ENCODE data around the gene SPSB3. TPM values are rescaled to one million over a fixed set of nuclear protein-coding genes. Genes with fewer than 3 reads are reported as not detected.

The SPSB3 gene
- total RNA-seq, 2 experiments from 2014 or later = 21.4 to 22.1 TPM

- ChIA-PET POLR2A (interaction anchor here (0.7 kb wide), 1 partner anchor 9 kb away, joined by 5 read pairs; the partner anchor contains the start of genes NUBP2 and SPSB3), CTCF (interaction anchor here (0.9 kb wide), 1 partner anchor 10 kb away, joined by 3 read pairs; no protein-coding TSS in a partner anchor)
These were observed 9.8 kb upstream of the SPSB3 start for GRCh38 chr16:1791943-1792812.

DNA sequence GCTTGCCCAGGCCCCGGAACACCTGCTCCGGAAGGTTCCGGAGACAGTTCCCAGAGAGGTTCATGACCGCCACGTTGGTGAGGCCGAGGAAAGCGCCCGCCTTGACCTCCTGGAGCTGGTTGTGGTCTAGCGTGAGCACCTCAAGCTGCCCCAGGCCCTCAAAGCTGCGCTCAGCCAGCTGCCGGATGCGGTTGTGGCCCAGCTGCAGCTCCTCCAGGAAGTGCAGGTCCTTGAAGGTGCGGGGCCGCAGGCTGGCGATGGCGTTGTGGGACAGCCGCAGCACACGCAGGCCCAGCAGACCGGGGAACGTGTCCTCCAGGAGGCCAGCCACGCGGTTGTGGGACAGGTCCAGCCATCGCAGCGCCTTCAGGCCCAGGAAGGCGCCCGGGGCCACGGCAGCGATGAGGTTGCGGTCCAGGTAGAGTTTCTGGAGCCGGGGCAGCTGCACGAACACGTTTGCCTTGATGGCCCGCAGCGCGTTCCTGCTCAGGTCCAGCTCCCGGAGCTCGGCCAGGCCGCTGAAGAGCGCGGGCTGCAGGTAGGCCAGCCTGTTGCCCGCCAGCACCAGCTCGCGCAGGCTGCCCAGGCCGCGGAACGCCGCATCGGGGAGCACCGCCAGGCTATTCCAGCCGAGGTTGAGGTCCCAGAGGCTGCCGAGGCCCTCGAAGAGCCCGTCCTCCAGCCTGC lies 9.0 kb upstream of the SPSB3 start:
- CTCF ChIA-PET = no interaction called here
- POLR2A ChIA-PET = interaction anchor here (0.6 to 0.7 kb wide), 2 partner anchors 9 to 148 kb away, joined by 5 to 6 read pairs; partner anchors contain the start of genes NUBP2 and SPSB3

- ChIA-PET CTCF (no interaction called here), POLR2A (interaction anchor here (0.6 kb wide), 1 partner anchor 148 kb away, joined by 6 read pairs; no protein-coding TSS in a partner anchor)
These were observed 8.4 kb upstream of the SPSB3 start for GRCh38 chr16:1790611-1791255.

GRCh38 chr16:1790261-1790610 lies 7.9 kb upstream of the SPSB3 start:
- POLR2A ChIA-PET = no interaction called here
- CTCF ChIA-PET = no interaction called here

DNA sequence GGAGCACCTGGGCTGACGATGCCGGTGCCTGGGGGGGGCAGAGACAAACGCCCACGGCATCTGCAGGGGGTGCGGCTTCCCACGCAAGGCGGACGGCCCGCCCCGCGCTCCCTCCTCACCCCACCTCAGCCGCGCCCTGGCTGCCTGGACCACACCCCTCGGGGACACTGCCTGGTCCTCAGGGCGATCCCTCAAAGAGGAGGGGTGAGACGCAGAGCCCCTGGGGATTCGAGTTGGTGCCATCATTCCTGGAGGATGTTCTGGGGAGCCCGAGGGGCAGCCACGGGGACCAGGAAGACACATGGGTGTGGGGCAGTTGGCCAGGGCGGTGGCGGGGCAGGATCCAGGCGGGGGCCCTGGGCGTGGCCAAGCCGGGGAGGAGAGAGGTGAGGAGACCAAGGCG lies 7.3 kb upstream of the SPSB3 start:
- ChIA-PET POLR2A (no interaction called here), CTCF (no interaction called here)

- POLR2A ChIA-PET = no interaction called here
These were observed 6.3 kb upstream of the SPSB3 start for GRCh38 chr16:1788708-1789100.

DNA sequence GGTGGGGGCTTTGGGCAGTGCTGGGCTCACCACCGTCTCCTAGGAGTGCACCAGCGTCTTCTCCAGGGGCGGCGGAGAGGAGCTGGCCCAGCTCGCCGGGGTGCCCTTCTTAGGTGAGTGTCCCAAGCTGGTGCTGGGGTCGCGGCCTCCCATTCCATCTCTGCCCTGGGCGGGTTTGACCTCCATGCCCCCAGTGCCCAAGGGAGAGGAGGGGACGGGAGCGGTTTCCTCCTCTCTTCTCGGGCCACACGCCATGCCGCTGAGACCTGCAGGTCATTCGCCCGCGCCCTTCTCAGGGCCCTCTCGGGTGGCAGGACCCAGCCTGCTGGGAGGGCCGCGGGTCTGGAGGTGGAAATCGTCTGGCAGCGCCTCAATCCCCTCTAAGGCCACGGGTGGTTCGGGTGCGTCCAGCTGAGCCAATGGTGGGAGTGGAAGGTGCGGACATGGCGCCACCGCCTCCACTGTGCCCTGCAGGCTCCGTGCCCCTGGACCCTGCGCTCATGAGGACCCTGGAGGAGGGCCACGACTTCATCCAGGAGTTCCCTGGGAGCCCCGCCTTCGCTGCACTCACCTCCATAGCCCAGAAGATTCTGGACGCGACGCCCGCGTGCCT lies 5.8 kb upstream of the SPSB3 start:
- CTCF ChIA-PET = no interaction called here
- POLR2A ChIA-PET = no interaction called here

More at GRCh38 chr16:1788708-1789100, 6.3 kb upstream of the SPSB3 start:
- CTCF ChIA-PET = no interaction called here

DNA sequence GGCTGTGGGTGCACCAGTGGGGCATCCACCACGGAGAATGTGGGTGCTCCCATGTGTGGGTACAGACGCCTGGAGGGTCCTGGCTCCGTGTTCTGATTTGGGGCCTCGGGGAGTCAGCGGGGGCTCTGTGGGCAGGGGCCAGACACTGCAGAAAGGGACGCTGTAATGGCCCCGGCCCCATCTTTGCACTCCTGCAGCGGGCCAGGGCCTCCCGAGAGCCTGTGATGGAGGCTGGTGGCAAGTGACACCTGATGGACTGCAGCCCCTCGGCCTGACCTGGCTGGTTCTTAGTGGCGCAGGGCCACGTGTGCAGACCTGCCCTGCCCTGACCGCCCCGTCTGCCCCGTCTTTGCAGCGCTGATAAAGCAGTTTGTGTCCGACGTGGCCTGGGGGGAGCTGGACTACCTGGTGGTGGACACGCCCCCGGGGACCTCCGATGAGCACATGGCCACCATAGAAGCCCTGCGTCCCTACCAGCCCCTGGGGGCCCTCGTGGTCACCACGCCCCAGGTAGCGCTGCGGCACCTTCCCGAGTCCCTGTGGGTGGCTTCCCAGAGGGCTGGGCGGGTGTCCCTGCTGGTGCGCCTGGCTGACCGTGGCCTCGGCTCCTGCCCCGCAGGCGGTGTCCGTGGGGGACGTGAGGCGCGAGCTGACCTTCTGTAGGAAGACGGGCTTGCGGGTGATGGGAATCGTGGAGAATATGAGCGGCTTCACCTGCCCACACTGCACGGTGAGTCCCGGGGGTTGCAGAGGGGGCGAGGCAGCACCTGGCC lies 5.1 kb upstream of the SPSB3 start:
- POLR2A ChIA-PET = no interaction called here
- CTCF ChIA-PET = no interaction called here

- ChIA-PET POLR2A (no interaction called here), CTCF (no interaction called here)
These were observed 4.6 kb upstream of the SPSB3 start for GRCh38 chr16:1787056-1787321.

GRCh38 chr16:1786242-1787055 lies 4.1 kb upstream of the SPSB3 start:
- POLR2A ChIA-PET = no interaction called here
- CTCF ChIA-PET = no interaction called here

GRCh38 chr16:1785846-1786170 lies 3.4 kb upstream of the SPSB3 start:
- CTCF ChIA-PET = interaction anchor here (1.1 kb wide), 1 partner anchor 1042 kb away, joined by 4 read pairs; no protein-coding TSS in a partner anchor
- POLR2A ChIA-PET = interaction anchor here (1.1 kb wide), 1 partner anchor 14 kb away, joined by 3 read pairs; no protein-coding TSS in a partner anchor

GRCh38 chr16:1784977-1785845 lies 2.8 kb upstream of the SPSB3 start:
- CTCF ChIA-PET = interaction anchor here (0.6 to 1.8 kb wide), 3 partner anchors 355 to 1784 kb away, joined by 3 to 4 read pairs (median 4); no protein-coding TSS in a partner anchor

GRCh38 chr16:1781758-1782407 lies 488 bp downstream of the SPSB3 start:
- POLR2A ChIA-PET = interaction anchor here (0.6 to 2.6 kb wide), 11 partner anchors 10 to 361 kb away, joined by 3 to 42 read pairs (median 4); partner anchors contain the start of genes EME2, FAHD1, HAGH and MAPK8IP3

More at GRCh38 chr16:1784977-1785845, 2.8 kb upstream of the SPSB3 start:
- POLR2A ChIA-PET = interaction anchor here (1.1 kb wide), 1 partner anchor 13 kb away, joined by 3 read pairs; no protein-coding TSS in a partner anchor

GRCh38 chr16:1781254-1781653 lies 1.1 kb downstream of the SPSB3 start:
- ChIA-PET POLR2A (interaction anchor here (1.2 to 2.6 kb wide), 4 partner anchors 10 to 200 kb away, joined by 3 to 42 read pairs (median 8); partner anchors contain the start of genes EME2, MRPS34, NME3 and NOXO1), CTCF (no interaction called here)

More at GRCh38 chr16:1781758-1782407, 488 bp downstream of the SPSB3 start:
- CTCF ChIA-PET = interaction anchor here (0.7 to 1.8 kb wide), 5 partner anchors 8 to 226 kb away, joined by 3 to 19 read pairs (median 4); partner anchors contain the start of genes EME2, IGFALS, JPT2 and MRPS34

DNA sequence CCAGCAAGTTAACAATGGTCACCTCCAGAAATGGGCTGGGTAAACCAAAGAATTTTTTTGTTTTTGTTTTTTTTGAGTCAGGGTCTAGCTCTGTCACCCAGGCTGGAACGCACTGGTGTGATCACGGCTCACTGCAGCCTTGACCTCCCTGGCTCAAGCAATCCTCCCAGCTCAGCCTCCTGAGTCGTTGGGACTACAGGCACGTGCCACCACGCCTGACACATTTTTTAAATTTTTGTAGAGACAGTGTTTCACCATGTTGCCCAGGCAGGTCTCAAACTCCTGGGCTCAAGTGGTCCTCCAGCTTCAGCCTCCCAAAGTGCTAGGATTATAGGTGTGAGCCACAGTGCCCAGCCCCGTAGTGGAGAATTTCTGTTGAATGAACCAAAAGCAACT lies 1.7 kb downstream of the SPSB3 start:
- POLR2A ChIA-PET = interaction anchor here (1.2 kb wide), 1 partner anchor 201 kb away, joined by 3 read pairs; the partner anchor contains the start of gene NOXO1
- CTCF ChIA-PET = no interaction called here

Measured in activated CD8-positive, alpha-beta memory T cell treated with anti-CD3 and anti-CD28 coated beads for 36 hours (primary cell).